HEK293 (cell line): ENCODE data around the gene TSPAN1.

Experiments used
- ZBTB20 ChIP-seq: fragments of 450-650 bp; formaldehyde crosslinking; IDR thresholded peaks from 2 replicates; pipeline ENCODE4 v1.5.1; 2016; ENCODE audit warnings: missing biosample characterization, missing genetic modification characterization
- ZNF121 ChIP-seq: fragments of 450-650 bp; formaldehyde crosslinking; IDR thresholded peaks from 2 replicates; pipeline ENCODE4 v1.5.1; 2016; ENCODE audit warnings: missing biosample characterization, missing genetic modification characterization
- ZNF24 ChIP-seq: fragments of 450-650 bp; formaldehyde crosslinking; IDR thresholded peaks from 2 replicates; pipeline ENCODE4 v1.5.1; 2016; ENCODE audit warnings: missing biosample characterization, missing genetic modification characterization
- ZNF26 ChIP-seq: fragments of 450-650 bp; formaldehyde crosslinking; IDR thresholded peaks from 2 replicates; pipeline ENCODE4 v1.5.1; 2016; ENCODE audit warnings: missing biosample characterization, missing genetic modification characterization
- TF ChIP-seq, protein P1 (sequence below): fragments of 450-650 bp; formaldehyde crosslinking; IDR thresholded peaks from 2 replicates; pipeline ENCODE4 v1.5.1; 2016; ENCODE audit warnings: missing biosample characterization, missing genetic modification characterization

- TF ChIP-seq, protein P1, sequence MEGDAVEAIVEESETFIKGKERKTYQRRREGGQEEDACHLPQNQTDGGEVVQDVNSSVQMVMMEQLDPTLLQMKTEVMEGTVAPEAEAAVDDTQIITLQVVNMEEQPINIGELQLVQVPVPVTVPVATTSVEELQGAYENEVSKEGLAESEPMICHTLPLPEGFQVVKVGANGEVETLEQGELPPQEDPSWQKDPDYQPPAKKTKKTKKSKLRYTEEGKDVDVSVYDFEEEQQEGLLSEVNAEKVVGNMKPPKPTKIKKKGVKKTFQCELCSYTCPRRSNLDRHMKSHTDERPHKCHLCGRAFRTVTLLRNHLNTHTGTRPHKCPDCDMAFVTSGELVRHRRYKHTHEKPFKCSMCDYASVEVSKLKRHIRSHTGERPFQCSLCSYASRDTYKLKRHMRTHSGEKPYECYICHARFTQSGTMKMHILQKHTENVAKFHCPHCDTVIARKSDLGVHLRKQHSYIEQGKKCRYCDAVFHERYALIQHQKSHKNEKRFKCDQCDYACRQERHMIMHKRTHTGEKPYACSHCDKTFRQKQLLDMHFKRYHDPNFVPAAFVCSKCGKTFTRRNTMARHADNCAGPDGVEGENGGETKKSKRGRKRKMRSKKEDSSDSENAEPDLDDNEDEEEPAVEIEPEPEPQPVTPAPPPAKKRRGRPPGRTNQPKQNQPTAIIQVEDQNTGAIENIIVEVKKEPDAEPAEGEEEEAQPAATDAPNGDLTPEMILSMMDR: no peak
- TF ChIP-seq ZBTB20 (tag by site-specific recombination) (0 out of 2 replicates have a peak, but pooled peaks have one; percentile 41), ZNF24 (tag by site-specific recombination) (no peak), ZNF26 (tag by site-specific recombination) (no peak), ZNF121 (tag by site-specific recombination) (no peak)
These were observed 46.9 kb downstream of the TSPAN1 start for GRCh38 chr1:46221749-46222148.
